ENCODE data around the gene TNFAIP8L3.

- TF ChIP-seq CTCF (IDR thresholded peaks at IDR 0.05; ENCODE audit: low read length) (no peak), EZH2 (optimal IDR thresholded peaks at IDR 0.05; ENCODE audit: low read depth, low read length) (no peak), EZH2phosphoT487 (IDR thresholded peaks at IDR 0.05; ENCODE audit: low read length) (no peak)
Observed at GRCh38 chr15:51025454-51025846, 69.3 kb downstream of the TNFAIP8L3 start.

All from MM.1S (cell line).